ENCODE measurements around the gene CLEC18A.

DNA sequence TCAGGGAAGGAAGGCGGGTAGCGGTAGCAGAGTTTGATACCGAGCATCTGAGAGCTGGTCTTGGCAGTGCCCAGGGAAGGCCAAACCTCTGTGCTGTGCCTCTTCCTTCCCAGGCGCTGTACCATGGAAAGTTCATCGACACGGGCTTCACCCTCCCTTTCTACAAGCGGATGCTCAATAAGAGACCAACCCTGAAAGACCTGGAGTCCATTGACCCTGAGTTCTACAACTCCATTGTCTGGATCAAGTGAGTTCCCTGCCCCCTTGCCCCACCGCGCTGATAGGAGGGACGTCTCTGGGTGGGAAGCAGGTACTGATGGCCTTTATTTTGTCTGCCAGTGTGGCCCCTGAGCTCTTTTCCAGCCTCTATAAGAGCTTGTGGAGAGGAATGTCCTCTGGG lies 15.4 kb upstream of the CLEC18A start:
- TF ChIP-seq, protein P1, sequence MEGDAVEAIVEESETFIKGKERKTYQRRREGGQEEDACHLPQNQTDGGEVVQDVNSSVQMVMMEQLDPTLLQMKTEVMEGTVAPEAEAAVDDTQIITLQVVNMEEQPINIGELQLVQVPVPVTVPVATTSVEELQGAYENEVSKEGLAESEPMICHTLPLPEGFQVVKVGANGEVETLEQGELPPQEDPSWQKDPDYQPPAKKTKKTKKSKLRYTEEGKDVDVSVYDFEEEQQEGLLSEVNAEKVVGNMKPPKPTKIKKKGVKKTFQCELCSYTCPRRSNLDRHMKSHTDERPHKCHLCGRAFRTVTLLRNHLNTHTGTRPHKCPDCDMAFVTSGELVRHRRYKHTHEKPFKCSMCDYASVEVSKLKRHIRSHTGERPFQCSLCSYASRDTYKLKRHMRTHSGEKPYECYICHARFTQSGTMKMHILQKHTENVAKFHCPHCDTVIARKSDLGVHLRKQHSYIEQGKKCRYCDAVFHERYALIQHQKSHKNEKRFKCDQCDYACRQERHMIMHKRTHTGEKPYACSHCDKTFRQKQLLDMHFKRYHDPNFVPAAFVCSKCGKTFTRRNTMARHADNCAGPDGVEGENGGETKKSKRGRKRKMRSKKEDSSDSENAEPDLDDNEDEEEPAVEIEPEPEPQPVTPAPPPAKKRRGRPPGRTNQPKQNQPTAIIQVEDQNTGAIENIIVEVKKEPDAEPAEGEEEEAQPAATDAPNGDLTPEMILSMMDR (conservative IDR thresholded peaks at IDR 0.05; ENCODE audit: low read depth, low read length): no peak
- no peak for TF ChIP-seq EZH2 (IDR thresholded peaks at IDR 0.05; ENCODE audit: borderline replicate concordance, low read depth, low read length, poor library complexity, severe bottlenecking)
